ENCODE results near the gene CASP9.
"Not testable (repeated sequence)": the region's sequence is repeated elsewhere in the genome, so short reads cannot be mapped to it uniquely, and the experiment has no call there.

The CASP9 gene

DNA sequence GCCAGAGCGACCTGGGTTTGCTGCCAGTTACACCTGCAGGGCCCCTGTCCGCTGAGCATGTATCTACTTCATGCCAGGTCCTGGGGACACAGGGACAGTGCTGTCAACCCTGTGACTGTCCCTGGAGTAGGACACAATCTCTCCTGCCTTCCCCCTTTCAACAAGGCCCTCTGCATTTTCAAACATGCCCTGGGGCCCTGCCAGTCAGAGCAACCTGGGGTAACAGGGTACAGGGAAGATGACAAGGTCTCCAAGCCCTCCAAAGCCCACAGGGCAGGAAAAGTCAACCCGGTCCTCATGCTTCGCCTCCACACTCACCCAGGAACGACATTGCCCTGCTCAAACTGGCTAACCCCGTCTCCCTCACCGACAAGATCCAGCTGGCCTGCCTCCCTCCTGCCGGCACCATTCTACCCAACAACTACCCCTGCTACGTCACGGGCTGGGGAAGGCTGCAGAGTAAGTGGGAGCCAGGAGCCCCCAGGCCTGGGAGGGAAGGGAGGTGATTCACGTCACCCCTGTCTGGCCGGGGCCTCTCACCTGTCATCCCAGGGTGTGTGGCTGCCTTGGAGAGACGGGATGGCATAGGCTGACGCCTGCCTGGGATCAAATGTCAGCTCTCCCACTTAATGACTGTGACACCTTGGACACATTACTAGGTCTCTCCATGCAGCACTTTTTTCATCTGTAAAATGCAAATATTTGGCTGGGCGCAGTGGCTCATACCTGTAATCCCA lies 60.8 kb downstream of the CASP9 start:
- H3K36me3 ChIP-seq (replicated peaks); H3K4me3 ChIP-seq; DNase-seq (ENCODE audit: low spot score in 2 of 2); H3K4me1 ChIP-seq; H3K27me3 ChIP-seq (ENCODE audit: low read depth); H3K9me3 ChIP-seq; in situ Hi-C loops (cut with MboI; ENCODE audit: low sequenced_read_pairs): not testable (repeated sequence)

DNA sequence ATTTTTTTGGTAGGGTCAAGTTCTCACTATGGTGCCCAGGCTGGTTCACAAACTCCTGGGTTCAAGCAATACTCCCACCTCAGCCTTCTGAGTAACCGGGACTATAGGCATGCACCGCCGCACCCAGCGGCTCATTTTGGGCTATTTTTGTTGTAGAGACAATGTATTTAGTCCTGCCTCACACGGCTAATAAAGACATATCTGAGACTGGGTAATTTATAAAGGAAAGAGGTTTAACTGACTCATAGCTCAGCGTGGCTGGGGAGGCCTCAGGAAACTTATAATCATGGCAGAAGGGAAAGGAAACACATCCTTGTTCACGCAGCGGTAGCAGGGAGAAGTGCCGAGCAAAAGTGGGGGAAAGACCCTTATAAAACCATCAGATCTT lies 63.3 kb downstream of the CASP9 start:
- H3K36me3 ChIP-seq (replicated peaks): no peaks in the 10 kb centered on the region
- no peaks in the 10 kb centered on the region for H3K9me3 ChIP-seq
- in situ Hi-C loops (cut with MboI; ENCODE audit: low sequenced_read_pairs): no loop called here
- no peak for DNase-seq (ENCODE audit: low spot score in 2 of 2)
- no peak overlapping the region for H3K4me3 ChIP-seq
- H3K4me1 ChIP-seq: no peaks in the 10 kb centered on the region
- no peaks in the 10 kb centered on the region for H3K27me3 ChIP-seq (ENCODE audit: low read depth)

DNA sequence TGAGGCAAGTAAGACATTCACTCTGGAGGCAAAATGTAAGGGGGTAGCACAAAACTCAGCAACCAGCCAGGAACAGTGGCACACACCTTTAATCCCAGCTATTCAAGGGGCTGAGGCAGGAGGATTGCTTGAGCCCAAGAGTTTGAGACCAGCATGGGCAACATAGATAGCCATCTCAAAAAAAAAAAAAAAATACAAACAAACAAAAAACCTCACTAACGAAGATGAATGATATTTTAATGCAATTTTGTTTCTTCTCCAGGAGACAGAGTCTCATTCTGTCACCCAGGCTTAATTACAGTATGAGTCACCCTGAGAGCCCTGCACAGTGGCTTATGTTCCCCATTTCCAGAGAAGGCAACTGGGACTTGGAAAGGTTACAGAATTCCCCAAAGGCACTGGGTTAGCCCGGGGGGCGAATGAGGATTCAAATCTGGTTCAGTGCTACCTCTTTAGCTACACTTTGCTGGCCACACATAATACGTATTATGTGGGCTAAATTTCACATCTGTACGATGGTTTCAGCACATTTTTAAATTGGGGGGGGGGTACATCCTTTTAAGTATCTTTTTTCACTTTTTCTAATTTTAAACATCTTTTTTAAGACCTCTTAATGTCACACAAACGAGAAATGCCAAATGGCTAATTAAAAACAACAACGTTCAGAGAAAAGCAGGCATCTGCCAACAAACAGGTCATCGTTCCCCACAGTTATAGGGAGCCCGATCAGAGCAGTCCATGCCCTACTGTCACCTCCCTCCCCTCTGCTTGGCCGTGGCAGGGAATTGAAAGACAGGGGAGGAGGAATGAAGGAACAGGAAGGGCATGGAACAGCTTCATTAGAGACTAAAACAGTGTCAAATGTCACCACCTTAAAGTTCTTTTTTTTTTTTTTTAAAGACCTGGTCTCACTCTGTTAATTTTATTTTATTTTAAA lies 64.0 kb downstream of the CASP9 start:
- in situ Hi-C loops (cut with MboI; ENCODE audit: low sequenced_read_pairs): no loop called here
- Histone ChIP-seq H3K27me3 (ENCODE audit: low read depth) (no peaks in the 10 kb centered on the region), H3K4me3 (no peak overlapping the region), H3K36me3 (replicated peaks) (no peaks in the 10 kb centered on the region), H3K9me3 (no peaks in the 10 kb centered on the region), H3K4me1 (no peaks in the 10 kb centered on the region)
- DNase-seq (ENCODE audit: low spot score in 2 of 2): peak in 1 of 2 experiments; percentile 51

DNA sequence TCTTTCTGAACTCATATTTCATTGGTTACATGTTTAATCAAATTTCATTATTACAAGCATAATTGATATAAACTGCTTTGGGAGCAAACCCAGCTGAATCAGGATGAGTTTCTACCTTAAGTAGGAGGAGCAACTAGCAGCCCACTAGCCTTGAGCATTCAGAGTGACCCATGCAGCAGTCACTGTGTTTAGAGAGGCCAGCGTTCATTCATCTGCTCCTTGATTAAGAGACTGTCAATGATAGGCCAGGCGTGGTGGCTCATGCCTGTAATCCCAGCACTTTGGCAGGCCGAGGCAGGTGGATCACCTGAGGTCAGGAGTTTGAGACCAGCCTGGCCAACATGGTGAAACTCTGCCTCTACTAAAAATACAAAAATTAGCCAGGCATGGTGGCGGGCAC lies 65.6 kb downstream of the CASP9 start:
- H3K4me3 ChIP-seq; in situ Hi-C loops (cut with MboI; ENCODE audit: low sequenced_read_pairs); H3K9me3 ChIP-seq; DNase-seq (ENCODE audit: low spot score in 2 of 2); H3K4me1 ChIP-seq; H3K27me3 ChIP-seq (ENCODE audit: low read depth); H3K36me3 ChIP-seq (replicated peaks): not testable (repeated sequence)

DNA sequence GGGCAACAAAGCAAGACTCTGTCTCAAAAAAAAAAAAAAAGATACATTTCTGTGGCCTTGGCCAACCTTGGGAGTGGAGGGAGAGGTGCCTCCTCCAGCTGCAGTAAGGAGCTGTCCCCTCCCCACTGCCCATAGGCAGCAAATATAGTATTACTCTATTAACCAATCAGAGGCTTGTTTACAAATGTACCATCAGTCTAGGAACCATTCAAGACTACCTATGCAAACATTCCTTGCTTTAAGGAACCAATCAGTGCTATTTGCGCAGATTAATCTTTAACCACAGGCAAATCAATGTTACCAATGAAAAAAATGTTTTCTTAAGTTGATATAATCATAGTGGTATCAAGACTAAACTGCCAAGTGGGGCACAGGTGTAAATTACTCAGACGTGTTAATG lies 66.4 kb downstream of the CASP9 start:
- Histone ChIP-seq H3K9me3 (no peaks in the 10 kb centered on the region), H3K36me3 (replicated peaks) (no peaks in the 10 kb centered on the region), H3K27me3 (ENCODE audit: low read depth) (no peaks in the 10 kb centered on the region), H3K4me1 (no peaks in the 10 kb centered on the region), H3K4me3 (no peak overlapping the region)
- in situ Hi-C loops (cut with MboI; ENCODE audit: low sequenced_read_pairs): no loop called here
- DNase-seq (ENCODE audit: low spot score in 2 of 2): no peak

DNA sequence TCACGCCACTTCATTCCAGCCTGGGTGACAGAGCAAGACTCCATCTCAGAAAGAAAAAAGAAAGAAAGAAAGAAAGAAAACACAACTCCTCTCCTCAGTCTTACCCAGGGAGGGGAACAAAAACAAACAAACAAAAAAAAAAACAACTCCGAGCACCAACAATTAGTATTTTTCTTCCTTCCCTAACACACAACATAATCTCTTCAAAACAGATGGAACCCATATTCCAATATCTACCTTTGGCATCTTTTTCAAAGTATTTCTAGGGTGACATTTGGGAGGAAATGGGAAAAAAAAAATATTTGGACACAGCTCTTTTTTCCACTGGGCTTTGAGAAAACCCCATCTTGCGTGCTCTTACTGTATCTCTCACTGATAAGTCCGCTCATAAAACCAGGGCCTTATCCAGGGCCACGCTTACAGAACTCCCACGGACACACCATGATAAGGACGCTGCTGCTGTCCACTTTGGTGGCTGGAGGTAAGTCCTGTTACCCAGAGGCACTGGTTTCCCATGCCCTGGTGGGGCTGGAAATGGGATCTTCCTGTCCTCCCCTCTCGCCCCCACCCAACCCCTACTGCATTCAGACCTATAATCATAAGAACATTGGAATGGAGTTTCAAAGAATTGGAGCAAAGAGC lies 67.6 kb downstream of the CASP9 start, which contains the start of gene CELA2A:
Gene CELA2A, plus strand, starts transcription at position 420 of the 642 bp plus-strand sequence. Its CDS starts 22 bp downstream, at position 442.
- no peaks in the 10 kb centered on the region for H3K4me1 ChIP-seq
- H3K9me3 ChIP-seq: no peaks in the 10 kb centered on the region
- in situ Hi-C loops (cut with MboI; ENCODE audit: low sequenced_read_pairs): no loop called here
- H3K27me3 ChIP-seq (ENCODE audit: low read depth): no peaks in the 10 kb centered on the region
- no peak within 1 kb of the TSS for H3K4me3 ChIP-seq
- DNase-seq (ENCODE audit: low spot score in 2 of 2): no peak
- no peaks in the 10 kb centered on the region for H3K36me3 ChIP-seq (replicated peaks)

DNA sequence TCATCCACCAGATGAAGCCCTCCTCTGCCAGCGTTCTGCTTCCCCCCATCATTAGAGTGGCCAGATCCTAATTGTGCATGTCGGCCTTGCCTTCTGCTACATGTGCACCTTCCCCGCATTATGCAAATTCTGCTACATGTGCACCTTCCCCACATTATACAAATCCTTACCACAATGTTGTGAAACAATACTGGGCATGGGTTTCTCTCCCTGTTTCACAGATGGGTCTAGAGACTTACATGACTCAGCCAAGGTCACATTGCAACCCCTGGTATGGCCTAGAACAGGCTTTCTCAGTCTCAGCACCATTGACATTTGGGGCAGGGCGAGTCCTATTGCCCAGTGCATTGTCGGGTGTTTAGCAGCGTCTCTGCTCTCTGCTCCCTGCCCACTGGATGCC lies 68.5 kb downstream of the CASP9 start:
- Histone ChIP-seq H3K27me3 (ENCODE audit: low read depth) (no peaks in the 10 kb centered on the region), H3K4me3 (no peak overlapping the region), H3K36me3 (replicated peaks) (no peaks in the 10 kb centered on the region), H3K9me3 (no peaks in the 10 kb centered on the region), H3K4me1 (no peaks in the 10 kb centered on the region)
- in situ Hi-C loops (cut with MboI; ENCODE audit: low sequenced_read_pairs): no loop called here
- DNase-seq (ENCODE audit: low spot score in 2 of 2): no peak

DNA sequence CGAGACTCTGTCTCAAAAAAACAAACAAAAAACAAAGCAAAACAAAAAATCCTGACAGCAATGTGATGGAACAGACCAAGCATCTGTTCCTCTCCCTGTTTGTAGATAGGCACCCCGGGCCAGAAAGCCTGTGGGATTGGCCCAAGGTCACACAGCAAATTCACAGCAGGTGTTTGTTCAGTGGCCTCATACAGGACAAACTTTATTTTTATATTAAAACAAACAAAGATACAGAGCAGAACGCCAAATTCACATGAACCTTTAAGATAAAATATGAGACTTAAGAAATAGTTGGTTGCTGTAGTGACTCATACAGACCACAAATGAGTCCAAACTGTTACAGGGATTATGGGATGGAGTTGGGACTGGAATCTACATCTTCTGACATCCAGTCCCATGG lies 69.8 kb downstream of the CASP9 start:
- in situ Hi-C loops (cut with MboI; ENCODE audit: low sequenced_read_pairs): no loop called here
- Histone ChIP-seq H3K4me1 (no peaks in the 10 kb centered on the region), H3K4me3 (no peak overlapping the region)

DNA sequence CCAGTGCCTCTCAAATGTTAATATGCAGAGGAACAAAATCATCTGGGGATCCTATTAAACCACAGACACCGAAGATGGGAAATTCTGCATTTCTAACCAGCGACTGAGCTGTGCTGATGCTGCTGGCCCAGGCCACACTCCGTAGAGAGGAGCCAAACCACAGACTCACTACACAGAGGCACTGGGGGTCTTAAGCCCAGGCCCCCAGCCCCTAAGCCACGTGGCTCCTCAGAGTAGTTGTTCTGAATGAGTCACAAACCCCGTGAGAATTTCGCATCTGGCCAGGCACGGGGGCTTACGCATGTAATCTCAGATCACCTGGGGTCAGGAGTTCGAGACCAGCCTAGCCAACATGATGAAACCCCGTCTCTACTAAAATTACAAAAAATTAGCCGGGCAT lies 70.3 kb downstream of the CASP9 start:
- in situ Hi-C loops (cut with MboI; ENCODE audit: low sequenced_read_pairs): no loop called here

More for the DNA sequence above, 69.8 kb downstream of the CASP9 start:
- Histone ChIP-seq H3K36me3 (replicated peaks) (no peaks in the 10 kb centered on the region), H3K27me3 (ENCODE audit: low read depth) (no peaks in the 10 kb centered on the region), H3K9me3 (no peaks in the 10 kb centered on the region)
- no peak for DNase-seq (ENCODE audit: low spot score in 2 of 2)

DNA sequence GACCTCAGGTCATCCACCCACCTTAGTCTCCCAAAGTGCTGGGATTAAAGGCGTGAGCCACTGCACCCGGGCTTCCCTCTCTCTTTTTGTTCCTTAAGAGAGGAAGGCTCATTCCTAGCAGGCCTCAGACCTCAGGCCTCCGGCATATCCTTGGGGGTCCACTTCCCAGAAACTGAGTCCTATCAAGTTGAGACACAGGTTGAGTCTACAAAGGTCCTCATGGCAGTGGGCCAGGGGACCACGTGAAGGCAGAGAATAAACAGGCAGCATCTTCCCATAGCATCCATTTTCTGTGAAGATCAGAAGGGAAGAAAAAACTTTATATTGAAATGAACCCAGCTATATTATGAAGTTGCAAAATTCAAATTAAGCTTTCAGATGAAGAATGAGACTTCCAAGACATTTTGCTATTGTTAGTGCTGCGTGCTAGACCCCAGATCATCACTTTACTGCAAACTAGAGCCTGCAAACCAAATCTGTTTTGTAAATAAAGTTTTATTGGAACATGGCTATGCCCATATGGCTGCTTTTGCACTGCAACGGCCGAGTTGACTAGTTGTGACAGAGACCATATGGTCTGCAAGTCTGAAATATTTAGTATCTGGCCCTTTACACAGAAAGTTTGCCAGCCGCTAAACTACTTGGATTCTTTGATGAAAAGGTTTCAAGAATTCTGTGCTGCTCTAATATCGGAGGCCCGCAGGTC lies 71.0 kb downstream of the CASP9 start:
- no peaks in the 10 kb centered on the region for H3K27me3 ChIP-seq (ENCODE audit: low read depth)
- DNase-seq (ENCODE audit: low spot score in 2 of 2): no peak
- no peaks in the 10 kb centered on the region for H3K4me1 ChIP-seq
- no peaks in the 10 kb centered on the region for H3K36me3 ChIP-seq (replicated peaks)
- in situ Hi-C loops (cut with MboI; ENCODE audit: low sequenced_read_pairs): no loop called here
- no peak overlapping the region for H3K4me3 ChIP-seq
- no peaks in the 10 kb centered on the region for H3K9me3 ChIP-seq

More for the DNA sequence above, 70.3 kb downstream of the CASP9 start:
- Histone ChIP-seq H3K4me1 (no peaks in the 10 kb centered on the region), H3K9me3 (no peaks in the 10 kb centered on the region), H3K4me3 (no peak overlapping the region), H3K36me3 (replicated peaks) (no peaks in the 10 kb centered on the region), H3K27me3 (ENCODE audit: low read depth) (no peaks in the 10 kb centered on the region)
- DNase-seq (ENCODE audit: low spot score in 2 of 2): no peak

DNA sequence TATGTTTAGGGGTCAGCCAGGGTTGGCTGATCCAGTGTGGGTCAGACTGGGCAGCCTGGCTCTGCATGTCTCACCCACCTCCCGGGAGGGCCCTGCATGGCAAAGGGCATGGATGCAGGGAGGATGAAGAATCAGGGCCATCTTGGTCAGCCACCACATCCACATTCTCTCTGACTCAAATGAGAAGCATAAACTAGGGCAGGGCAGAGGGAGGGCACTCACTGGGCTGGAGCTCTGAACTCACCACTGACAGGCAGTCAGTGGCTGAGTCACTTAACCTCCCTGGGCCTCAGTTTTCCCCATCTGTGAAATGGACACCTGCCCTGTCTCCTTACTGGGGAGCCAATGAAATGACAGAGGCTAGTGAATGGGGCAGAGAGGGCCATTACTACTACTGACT lies 71.8 kb downstream of the CASP9 start:
- no peaks in the 10 kb centered on the region for H3K4me1 ChIP-seq
- no peaks in the 10 kb centered on the region for H3K9me3 ChIP-seq
- H3K36me3 ChIP-seq (replicated peaks): no peaks in the 10 kb centered on the region
- no peaks in the 10 kb centered on the region for H3K27me3 ChIP-seq (ENCODE audit: low read depth)
- H3K4me3 ChIP-seq: no peak overlapping the region
- DNase-seq (ENCODE audit: low spot score in 2 of 2): no peak
- in situ Hi-C loops (cut with MboI; ENCODE audit: low sequenced_read_pairs): no loop called here

DNA sequence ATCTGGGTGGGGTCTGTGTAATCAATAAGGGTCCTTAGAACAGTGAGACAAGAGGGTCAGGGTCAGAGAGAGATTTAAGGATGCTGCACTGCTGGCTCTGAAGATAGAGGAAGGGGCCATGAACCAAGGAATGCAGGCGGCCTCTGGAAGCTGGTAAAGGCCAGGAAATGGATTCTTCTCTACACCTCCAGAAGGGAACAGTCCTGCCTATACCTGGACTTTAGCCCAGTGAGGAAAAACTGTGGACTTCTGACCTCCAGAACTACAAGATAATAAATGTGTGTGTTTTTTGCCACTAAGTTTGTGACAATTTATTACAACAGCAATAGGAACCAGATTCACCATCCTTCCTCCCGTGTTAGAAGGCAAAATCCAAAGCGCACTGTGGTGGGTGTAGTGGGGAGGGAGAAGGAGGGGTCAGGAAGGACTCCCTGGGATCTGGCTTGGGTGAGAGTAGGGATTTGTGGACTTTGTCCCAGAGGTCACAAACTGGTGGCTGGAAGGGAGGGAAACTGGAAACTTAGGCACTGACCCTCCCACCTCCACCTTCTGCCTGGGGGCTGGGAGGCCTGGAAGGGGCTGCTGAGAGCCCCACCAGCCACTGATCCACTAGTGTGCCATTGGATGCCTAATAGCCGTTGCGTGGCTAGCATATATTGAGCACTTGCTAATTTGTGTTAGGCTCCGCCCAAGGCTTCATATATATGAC lies 72.8 kb downstream of the CASP9 start:
- Histone ChIP-seq H3K36me3 (replicated peaks) (no peaks in the 10 kb centered on the region), H3K27me3 (ENCODE audit: low read depth) (no peaks in the 10 kb centered on the region), H3K4me3 (no peak overlapping the region), H3K9me3 (no peaks in the 10 kb centered on the region), H3K4me1 (no peaks in the 10 kb centered on the region)
- in situ Hi-C loops (cut with MboI; ENCODE audit: low sequenced_read_pairs): no loop called here
- no peak for DNase-seq (ENCODE audit: low spot score in 2 of 2)

DNA sequence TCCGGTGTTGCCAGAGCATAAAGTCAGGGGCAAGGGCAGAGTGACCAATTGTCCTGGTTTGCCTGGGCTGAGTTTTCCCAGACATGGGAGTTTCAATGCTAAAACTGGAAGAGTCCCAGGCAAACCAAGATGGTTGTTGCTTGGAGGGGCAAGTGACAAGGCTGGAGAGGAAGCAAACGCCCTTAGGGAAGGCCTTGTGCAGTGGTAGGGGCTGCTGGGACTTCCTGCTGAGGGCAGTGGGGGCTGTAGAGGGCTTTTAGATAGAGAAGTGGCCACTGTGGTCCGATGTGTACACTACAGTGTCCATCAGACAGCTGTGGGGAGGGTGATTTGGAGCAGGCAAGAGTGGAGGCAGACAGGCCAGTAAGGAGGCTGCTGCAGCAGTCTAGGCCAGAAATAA lies 74.4 kb downstream of the CASP9 start:
- Histone ChIP-seq H3K27me3 (ENCODE audit: low read depth) (no peaks in the 10 kb centered on the region), H3K4me1 (no peaks in the 10 kb centered on the region), H3K9me3 (peaks cover 3% of the 10 kb centered on the region; the same call in 1 of the 2 replicates), H3K36me3 (replicated peaks) (no peaks in the 10 kb centered on the region), H3K4me3 (no peak overlapping the region)
- in situ Hi-C loops (cut with MboI; ENCODE audit: low sequenced_read_pairs): no loop called here
- no peak for DNase-seq (ENCODE audit: low spot score in 2 of 2)

Data from HAP-1 (cell line).